WTC11 (cell line): ENCODE measurements around the gene DBI. TPM values are rescaled to one million over a fixed set of nuclear protein-coding genes. Genes with fewer than 3 reads are reported as not detected.

Experiments used
- ATAC-seq: fragments of 200-7000 bp; cut with Tn5 transposase; 2 replicates; pipeline ENCODE4 v1.10.0; 2021; ENCODE audit warnings: mild to moderate bottlenecking, moderate library complexity
- CTCF ChIA-PET: fragments of 300-600 bp; sonication (Branson Sonifier 250); formaldehyde crosslinking; loops from one replicate; lab custom pipeline; 2021; ENCODE audit warnings: antibody characterized with exemption; lab: Charles Lee
- POLR2A ChIA-PET: fragments of 350-600 bp; sonication (Branson Sonifier 250); formaldehyde crosslinking; loops from one replicate; lab custom pipeline; 2021; ENCODE audit warnings: antibody characterized with exemption; lab: Charles Lee
- DNase-seq: peaks from one replicate; pipeline ENCODE4 v3.0.0; 2021; ENCODE audit warnings: low spot score
- H3K27ac Mint-ChIP-seq: 2 replicates; pipeline ENCODE4 v1.8.0; 2021; ENCODE audit warnings: mixed read lengths
- H3K27me3 Mint-ChIP-seq: 2 replicates; pipeline ENCODE4 v1.8.0; 2021; ENCODE audit warnings: low read depth, mild to moderate bottlenecking, moderate library complexity, mixed read lengths
- H3K36me3 Mint-ChIP-seq: 2 replicates; pipeline ENCODE4 v1.8.0; 2021; ENCODE audit warnings: mixed read lengths
- H3K4me1 Mint-ChIP-seq: 2 replicates; pipeline ENCODE4 v1.8.0; 2022; ENCODE audit warnings: mixed read lengths
- H3K4me3 Mint-ChIP-seq: 2 replicates; pipeline ENCODE4 v1.8.0; 2021; ENCODE audit warnings: mild to moderate bottlenecking, moderate library complexity, mixed read lengths
- H3K9me3 Mint-ChIP-seq: 2 replicates; pipeline ENCODE4 v1.8.0; 2021; ENCODE audit warnings: mixed read lengths
- AR ChIP-seq: fragments of 250-450 bp; sonication (Bioruptor Pico); IDR thresholded peaks from 2 replicates; pipeline ENCODE4 v1.9.0; 2021; ENCODE audit warnings: mild to moderate bottlenecking
- ATF3 ChIP-seq: sonication (generic); formaldehyde crosslinking; conservative IDR thresholded peaks from 2 replicates; pipeline ENCODE4 v1.8.1; 2022; ENCODE audit warnings: mild to moderate bottlenecking, missing genetic modification reagents
- ETV6 ChIP-seq: sonication (generic); formaldehyde crosslinking; IDR thresholded peaks from 2 replicates; pipeline ENCODE4 v1.8.1; 2022; ENCODE audit warnings: mild to moderate bottlenecking, missing genetic modification reagents
- GTF2I ChIP-seq: fragments of 250-450 bp; sonication (Bioruptor Pico); conservative IDR thresholded peaks from 2 replicates; pipeline ENCODE4 v1.4.0; 2021; ENCODE audit warnings: mild to moderate bottlenecking
- MYBL2 ChIP-seq: sonication (generic); formaldehyde crosslinking; IDR thresholded peaks from 2 replicates; pipeline ENCODE4 v1.8.1; 2023; ENCODE audit warnings: mild to moderate bottlenecking, moderate library complexity, missing genetic modification reagents
- NFYB ChIP-seq: sonication (generic); formaldehyde crosslinking; conservative IDR thresholded peaks from 2 replicates; pipeline ENCODE4 v1.8.0; 2022; ENCODE audit warnings: low read depth, missing genetic modification reagents
- OVOL2 ChIP-seq: fragments of 250-450 bp; sonication (Bioruptor Pico); IDR thresholded peaks from 2 replicates; pipeline ENCODE4 v1.9.0; 2021; ENCODE audit warnings: mild to moderate bottlenecking, borderline replicate concordance
- SOX15 ChIP-seq: fragments of 250-450 bp; sonication (Bioruptor Pico); IDR thresholded peaks from 2 replicates; pipeline ENCODE4 v1.9.0; 2021; ENCODE audit warnings: mild to moderate bottlenecking
- STAT6 ChIP-seq: sonication (generic); formaldehyde crosslinking; conservative IDR thresholded peaks from 2 replicates; pipeline ENCODE4 v1.8.1; 2023; ENCODE audit warnings: mild to moderate bottlenecking, low read depth, missing genetic modification reagents, moderate library complexity
- TP53 ChIP-seq: sonication (generic); formaldehyde crosslinking; IDR thresholded peaks from 2 replicates; pipeline ENCODE4 v1.8.1; 2023; ENCODE audit warnings: mild to moderate bottlenecking, missing genetic modification reagents
- ZNF138 ChIP-seq: sonication (generic); formaldehyde crosslinking; conservative IDR thresholded peaks from 2 replicates; pipeline ENCODE4 v1.8.1; 2022; ENCODE audit warnings: mild to moderate bottlenecking, moderate library complexity, missing genetic modification reagents
- ZNF263 ChIP-seq: sonication (generic); formaldehyde crosslinking; IDR thresholded peaks from 2 replicates; pipeline ENCODE4 v1.8.1; 2022; ENCODE audit warnings: low read depth, mild to moderate bottlenecking, moderate library complexity, missing genetic modification reagents
- total RNA-seq: library from RNA; stranded (reverse); gene quantifications from 3 replicates; pipeline ENCODE4 v1.2.3, GENCODE V29; 2021

The DBI gene
- total RNA-seq, 1 experiment from 2014 or later, result 158 TPM

- Mint-ChIP-seq H3K4me1 (peaks cover 3% of the 10 kb centered on the region), H3K36me3 (no peaks in the 10 kb centered on the region; the same call in 1 of the 2 replicates), H3K9me3 (peaks cover 23% of the 10 kb centered on the region), H3K27me3 (peaks cover 3% of the 10 kb centered on the region), H3K27ac (no peak overlapping the region), H3K4me3 (no peak overlapping the region)
- ATAC-seq, result no peak
- ChIA-PET POLR2A (no interaction called here), CTCF (no interaction called here)
- DNase-seq, result no peak
- TF ChIP-seq TP53 (CRISPR knock-in tag) (no peak), ATF3 (CRISPR knock-in tag) (no peak), NFYB (CRISPR knock-in tag) (no peak), ZNF138 (no peak), GTF2I (no peak), SOX15 (CRISPR knock-in tag) (no peak), AR (CRISPR knock-in tag) (no peak), STAT6 (no peak)
Measured at GRCh38 chr2:119414894-119415293, 48.1 kb downstream of the DBI start.

GRCh38 chr2:119415630-119416029 is 48.9 kb downstream of the DBI start:
- ATAC-seq, result no peak
- Mint-ChIP-seq H3K27ac (no peak overlapping the region), H3K9me3 (peaks cover 31% of the 10 kb centered on the region), H3K4me3 (no peak overlapping the region), H3K36me3 (peaks cover 6% of the 10 kb centered on the region)
- CTCF ChIA-PET, result interaction anchor here (2.1 kb wide), 1 partner anchor 61 kb away, joined by 10 read pairs; no protein-coding TSS in a partner anchor
- POLR2A ChIA-PET, result no interaction called here
- TF ChIP-seq OVOL2 (CRISPR knock-in tag) (no peak), AR (CRISPR knock-in tag) (no peak), ZNF263 (CRISPR knock-in tag) (no peak), ZNF138 (no peak), MYBL2 (CRISPR knock-in tag) (no peak), STAT6 (no peak), ETV6 (no peak), SOX15 (CRISPR knock-in tag) (no peak)
- TF ChIP-seq, all 79 proteins: peak for 0
- Mint-ChIP-seq H3K4me1 (peaks cover 7% of the 10 kb centered on the region), H3K27me3 (peaks cover 3% of the 10 kb centered on the region)
- DNase-seq, result no peak
